ENCODE results near the gene MRPL39.

MRPL39 gene

DNA sequence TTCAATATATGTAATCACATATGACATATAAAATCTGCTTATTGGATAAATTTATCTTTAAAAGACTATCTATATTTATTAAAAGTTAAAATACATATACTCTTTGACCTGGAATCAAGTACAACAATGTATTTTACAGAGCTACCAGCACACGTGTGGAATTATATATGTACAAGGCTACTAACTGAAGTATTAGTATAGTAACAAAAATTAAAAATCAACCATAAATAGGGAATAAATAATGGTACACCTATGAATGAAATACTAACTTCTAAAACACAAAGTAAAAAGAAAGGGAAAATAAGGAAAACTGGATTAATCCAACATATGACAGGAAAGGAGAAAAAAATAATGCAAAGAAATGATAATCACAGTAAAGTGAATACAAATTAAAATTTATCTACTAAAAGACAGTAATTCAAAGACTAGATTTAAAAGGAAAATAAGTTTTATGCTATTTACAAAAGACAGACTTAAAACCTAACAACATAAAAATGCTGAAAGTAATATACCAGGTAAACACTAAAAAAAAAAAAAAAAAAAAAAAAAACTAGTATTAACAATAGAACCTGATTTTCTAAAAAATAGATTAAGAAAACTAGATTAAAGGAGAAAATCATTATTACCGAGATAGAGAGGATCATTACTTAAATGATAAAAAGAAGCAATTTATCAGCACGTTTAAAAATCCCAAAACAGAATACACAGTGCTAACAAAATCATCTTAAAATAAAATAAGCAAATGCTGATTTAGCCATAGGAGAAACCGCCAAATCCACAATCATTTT, 27.9 kb downstream of the MRPL39 start:
- Histone ChIP-seq H3K27ac (no peak overlapping the region), H3K36me3 (peaks cover 0 to 36% (median 0%) of the 10 kb centered on the region in 3 donors), H3K4me1 (peaks cover 0 to 15% (median under 1%) of the 10 kb centered on the region in 4 donors), H3K9me3 (no peaks in the 10 kb centered on the region), H3K27me3 (no peaks in the 10 kb centered on the region), H3K4me3 (no peak overlapping the region)
- intact Hi-C loops (cut with DNase I; ENCODE audit: low total_unique reads): no loop called here
- DNase-seq: no peak
- TF ChIP-seq, protein P1, sequence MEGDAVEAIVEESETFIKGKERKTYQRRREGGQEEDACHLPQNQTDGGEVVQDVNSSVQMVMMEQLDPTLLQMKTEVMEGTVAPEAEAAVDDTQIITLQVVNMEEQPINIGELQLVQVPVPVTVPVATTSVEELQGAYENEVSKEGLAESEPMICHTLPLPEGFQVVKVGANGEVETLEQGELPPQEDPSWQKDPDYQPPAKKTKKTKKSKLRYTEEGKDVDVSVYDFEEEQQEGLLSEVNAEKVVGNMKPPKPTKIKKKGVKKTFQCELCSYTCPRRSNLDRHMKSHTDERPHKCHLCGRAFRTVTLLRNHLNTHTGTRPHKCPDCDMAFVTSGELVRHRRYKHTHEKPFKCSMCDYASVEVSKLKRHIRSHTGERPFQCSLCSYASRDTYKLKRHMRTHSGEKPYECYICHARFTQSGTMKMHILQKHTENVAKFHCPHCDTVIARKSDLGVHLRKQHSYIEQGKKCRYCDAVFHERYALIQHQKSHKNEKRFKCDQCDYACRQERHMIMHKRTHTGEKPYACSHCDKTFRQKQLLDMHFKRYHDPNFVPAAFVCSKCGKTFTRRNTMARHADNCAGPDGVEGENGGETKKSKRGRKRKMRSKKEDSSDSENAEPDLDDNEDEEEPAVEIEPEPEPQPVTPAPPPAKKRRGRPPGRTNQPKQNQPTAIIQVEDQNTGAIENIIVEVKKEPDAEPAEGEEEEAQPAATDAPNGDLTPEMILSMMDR (IDR thresholded peaks at IDR 0.05): no peak

DNA sequence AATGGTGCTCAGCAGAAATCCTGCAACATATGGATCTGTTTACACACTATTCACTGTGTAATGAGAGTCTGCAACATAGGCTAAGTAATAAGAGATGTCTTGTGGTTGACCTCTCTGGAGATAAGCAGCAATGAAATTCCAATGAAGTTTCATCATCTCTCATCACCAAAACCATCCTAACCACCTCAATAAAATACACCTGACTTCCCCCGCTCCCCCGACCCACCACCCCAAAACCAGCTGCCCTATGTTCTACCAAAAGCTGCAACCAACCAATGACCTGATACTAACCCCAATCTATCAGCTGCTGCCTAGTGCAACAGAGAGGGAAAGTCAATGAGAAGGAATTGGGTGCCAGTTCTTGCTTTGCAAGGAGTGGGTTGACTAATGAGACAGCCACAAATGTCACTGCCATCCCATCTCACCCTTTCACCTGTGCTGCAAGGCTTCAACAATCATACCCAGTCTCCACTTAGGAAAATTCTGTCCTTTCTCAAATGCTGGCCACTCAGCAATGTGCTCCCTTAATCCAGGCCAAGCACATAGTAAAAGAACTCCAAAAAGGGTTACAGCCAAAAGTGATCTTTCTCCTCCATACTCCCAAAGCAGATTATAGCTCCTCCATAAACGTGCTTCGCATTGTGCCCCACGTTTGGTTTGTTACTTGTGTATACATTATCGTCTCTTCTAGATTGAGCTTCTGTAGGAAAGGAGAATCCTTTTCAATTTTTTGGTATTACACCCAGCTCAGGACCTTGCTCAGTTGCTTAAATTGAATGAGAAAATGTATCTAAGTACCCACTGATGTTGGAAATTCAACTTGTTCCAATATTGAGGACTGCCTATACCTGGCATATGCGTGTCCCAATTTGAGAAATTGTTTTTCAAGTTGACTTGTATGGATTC, 29.0 kb downstream of the MRPL39 start:
- H3K9me3 ChIP-seq: no peaks in the 10 kb centered on the region
- H3K27ac ChIP-seq: no peak overlapping the region
- H3K4me1 ChIP-seq: peaks cover 0 to 25% (median 4%) of the 10 kb centered on the region in 4 donors
- no peak for DNase-seq
- TF ChIP-seq, protein P1 (IDR thresholded peaks at IDR 0.05): no peak
- H3K27me3 ChIP-seq: no peaks in the 10 kb centered on the region
- H3K36me3 ChIP-seq: peaks cover 0 to 26% (median 0%) of the 10 kb centered on the region in 3 donors
- no peak overlapping the region for H3K4me3 ChIP-seq
- intact Hi-C loops (cut with DNase I; ENCODE audit: low total_unique reads): no loop called here

DNA sequence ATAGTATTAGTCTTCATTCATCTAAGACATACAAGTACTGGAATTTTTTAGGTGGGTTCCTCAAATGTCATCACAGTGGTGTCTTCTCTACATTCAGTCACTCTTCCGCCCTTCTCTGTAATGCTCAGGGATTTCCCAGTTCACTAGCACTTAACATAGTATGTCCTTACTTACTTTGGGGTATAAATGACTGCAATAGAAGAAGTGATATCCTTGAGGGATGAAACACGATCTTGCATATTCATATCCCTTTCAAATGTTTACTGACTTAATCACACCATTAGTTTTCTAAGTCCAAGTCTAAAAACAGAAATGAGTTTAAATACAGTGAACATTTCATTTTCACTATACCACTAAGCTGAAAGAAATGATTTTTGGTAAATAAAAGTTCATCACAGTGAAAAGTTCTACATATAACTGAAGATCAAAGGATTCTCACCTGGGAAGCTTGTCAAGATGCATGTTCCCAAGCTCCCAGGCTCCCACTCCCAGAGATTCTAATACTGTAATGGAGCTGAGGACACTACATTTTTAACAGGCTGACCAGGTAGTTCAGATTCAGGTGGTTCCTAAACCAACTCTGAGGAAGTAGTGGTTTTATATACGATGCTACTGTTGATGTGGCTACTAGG, 29.7 kb downstream of the MRPL39 start:
- H3K4me3 ChIP-seq: no peak overlapping the region
- H3K4me1 ChIP-seq: peaks cover 0 to 25% (median 4%) of the 10 kb centered on the region in 4 donors
- no peak for DNase-seq
- no peaks in the 10 kb centered on the region for H3K27me3 ChIP-seq
- intact Hi-C loops (cut with DNase I; ENCODE audit: low total_unique reads): no loop called here
- TF ChIP-seq, protein P1 (IDR thresholded peaks at IDR 0.05): no peak
- H3K36me3 ChIP-seq: peaks cover 0 to 18% (median 0%) of the 10 kb centered on the region in 3 donors
- no peaks in the 10 kb centered on the region for H3K9me3 ChIP-seq
- H3K27ac ChIP-seq: no peak overlapping the region

DNA sequence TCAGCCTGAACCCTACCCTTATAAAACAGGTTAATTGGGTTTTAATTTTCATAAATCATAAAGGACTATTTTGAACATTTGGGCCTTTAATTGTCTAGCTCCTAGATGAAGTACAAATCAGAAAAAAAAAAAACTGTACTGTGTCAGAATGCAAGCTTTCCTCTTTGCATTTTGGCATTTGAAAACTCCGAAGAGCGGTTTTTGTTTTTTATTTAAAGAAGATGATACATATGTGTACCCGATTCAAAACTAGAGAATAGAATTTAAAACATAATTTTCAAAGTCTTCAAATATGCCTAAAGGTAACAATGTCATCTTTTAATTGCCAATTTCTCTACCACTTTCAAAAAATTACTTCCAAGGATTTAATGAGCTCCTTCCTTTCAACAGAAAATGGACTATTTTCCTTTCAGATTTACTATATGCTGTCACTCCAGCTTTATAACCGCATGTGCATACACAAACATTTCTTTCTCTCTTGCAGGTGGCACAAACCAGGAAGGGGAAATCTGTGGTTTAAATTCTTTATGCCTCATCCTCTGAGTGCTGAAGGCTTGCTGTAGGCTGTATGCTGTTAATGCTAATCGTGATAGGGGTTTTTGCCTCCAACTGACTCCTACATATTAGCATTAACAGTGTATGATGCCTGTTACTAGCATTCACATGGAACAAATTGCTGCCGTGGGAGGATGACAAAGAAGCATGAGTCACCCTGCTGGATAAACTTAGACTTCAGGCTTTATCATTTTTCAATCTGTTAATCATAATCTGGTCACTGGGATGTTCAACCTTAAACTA, 33.7 kb downstream of the MRPL39 start:
- DNase-seq: no peak
- Histone ChIP-seq H3K4me1 (peaks cover 0 to 25% (median 4%) of the 10 kb centered on the region in 4 donors), H3K27ac (no peak overlapping the region), H3K36me3 (peaks cover 0 to 12% (median 0%) of the 10 kb centered on the region in 3 donors), H3K9me3 (no peaks in the 10 kb centered on the region), H3K27me3 (no peaks in the 10 kb centered on the region), H3K4me3 (no peak overlapping the region)
- TF ChIP-seq, protein P1 (IDR thresholded peaks at IDR 0.05): no peak
- intact Hi-C loops (cut with DNase I; ENCODE audit: low total_unique reads): no loop called here

DNA sequence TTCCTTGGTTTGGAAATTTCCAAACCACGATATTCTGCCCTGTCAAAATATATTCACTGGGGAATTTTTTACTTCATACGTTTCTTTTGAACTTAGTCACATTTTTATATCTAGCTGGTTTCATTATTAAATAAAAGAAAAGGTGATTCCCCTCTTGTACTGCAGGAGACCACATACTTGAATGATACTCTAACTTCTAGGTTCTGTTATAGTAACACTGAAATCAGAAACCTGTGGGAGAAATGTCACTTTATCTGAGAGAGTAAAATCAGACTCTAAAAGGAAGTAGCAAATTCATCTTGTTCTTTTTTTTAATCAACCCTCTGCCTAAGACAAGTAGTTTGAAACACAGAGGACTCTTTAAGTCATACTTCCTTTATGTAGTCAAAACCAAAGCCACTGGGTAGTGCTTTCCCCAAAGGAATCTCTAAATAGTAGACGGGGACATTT, 34.4 kb downstream of the MRPL39 start:
- no peaks in the 10 kb centered on the region for H3K27me3 ChIP-seq
- peaks cover 0 to 5% (median 0%) of the 10 kb centered on the region in 3 donors for H3K36me3 ChIP-seq
- intact Hi-C loops (cut with DNase I; ENCODE audit: low total_unique reads): no loop called here
- TF ChIP-seq, protein P1 (IDR thresholded peaks at IDR 0.05): no peak
- H3K9me3 ChIP-seq: no peaks in the 10 kb centered on the region
- peaks cover 0 to 25% (median 4%) of the 10 kb centered on the region in 4 donors for H3K4me1 ChIP-seq
- H3K4me3 ChIP-seq: no peak overlapping the region
- no peak for DNase-seq
- no peak overlapping the region for H3K27ac ChIP-seq

Measured in tibial artery (tissue), 4 donors.